ENCODE measurements around the gene LTBP2. TPM values are rescaled to one million over a fixed set of nuclear protein-coding genes. Genes with fewer than 3 reads are reported as not detected.

Gene LTBP2
- polyA plus RNA-seq, 2 of the 4 experiments (the other 2 are of a cell fraction) = 4.9 to 14.4 TPM

- TF ChIP-seq RNF2 (IDR thresholded peaks at IDR 0.05; ENCODE audit: borderline replicate concordance, low read depth) = no peak
Measured at GRCh38 chr14:74563233-74563585, 48.8 kb downstream of the LTBP2 start (continued).

- Histone ChIP-seq H3K4me2 (peak overlapping the region; percentile 59), H3K4me1 (peaks cover 37% of the 10 kb centered on the region), H3K27ac (peak overlapping the region; percentile 50 to 63), H3K4me3 (no peak overlapping the region), H3K9me3 (no peaks in the 10 kb centered on the region)
- ATAC-seq = peak; percentile 37 to 48; a peak in 3 of 6 replicates
- ChIA-PET CTCF (interaction anchor here (1.1 to 2.6 kb wide), 4 partner anchors 7 to 60 kb away, joined by 3 to 9 read pairs (median 3); no protein-coding TSS in a partner anchor), POLR2A (interaction anchor here (1.3 to 1.9 kb wide), 2 partner anchors 9 to 10 kb away, joined by 4 to 17 read pairs; no protein-coding TSS in a partner anchor)
- WGBS (ENCODE audit: missing lambda C conversion rate) = 66% methylated on average over 3 of the region's 3 CpGs
- no peak for FAIRE-seq
- DNase-seq (ENCODE audit: low read depth in 1 of 2, low spot score in 1 of 2) = peak in 1 of 2 experiments; percentile 56
- no peak for TF ChIP-seq MAZ (IDR thresholded peaks at IDR 0.05; ENCODE audit: borderline replicate concordance, low read depth, low read length)
- TF ChIP-seq E2F6 (IDR thresholded peaks at IDR 0.05; ENCODE audit: borderline replicate concordance, low read depth) = no peak
- no peak for TF ChIP-seq ZNF302 (CRISPR knock-in tag; IDR thresholded peaks at IDR 0.05)
- TF ChIP-seq MAFK (IDR thresholded peaks at IDR 0.05; ENCODE audit: partially characterized antibody) = peak; percentile 96
- TF ChIP-seq ATOH8 (CRISPR knock-in tag; IDR thresholded peaks at IDR 0.05; ENCODE audit: low read depth) = no peak
Measured at GRCh38 chr14:74562515-74563232, 49.4 kb downstream of the LTBP2 start.

GRCh38 chr14:74558655-74559054 lies 53.4 kb downstream of the LTBP2 start:
- WGBS (ENCODE audit: missing lambda C conversion rate) = 92% methylated on average over 1 of the region's 1 CpG
- TF ChIP-seq NPAS2 (CRISPR knock-in tag; IDR thresholded peaks at IDR 0.05; ENCODE audit: borderline replicate concordance) (no peak), HOXB13 (CRISPR knock-in tag; IDR thresholded peaks at IDR 0.05; ENCODE audit: low read depth) (no peak), HDAC2 (IDR thresholded peaks at IDR 0.05) (no peak), MAZ (IDR thresholded peaks at IDR 0.05; ENCODE audit: borderline replicate concordance, low read depth, low read length) (no peak), POLR2AphosphoS2 (conservative IDR thresholded peaks at IDR 0.05; ENCODE audit: low read length) (no peak)
- CTCF ChIA-PET = interaction anchor here (0.6 to 2.8 kb wide), 7 partner anchors 8 to 215 kb away, joined by 3 to 8 read pairs (median 3); partner anchors contain the start of gene LTBP2
- FAIRE-seq (no peak), DNase-seq (ENCODE audit: low read depth in 1 of 2, low spot score in 1 of 2) (no peak), ATAC-seq (no peak)
- Histone ChIP-seq H3K27ac (peak overlapping the region in 1 of 2 experiments; percentile 43; a peak in 1 of 6 replicates), H3K4me3 (no peak overlapping the region), H3K4me2 (no peak overlapping the region), H3K4me1 (peaks cover 17% of the 10 kb centered on the region), H3K9me3 (no peaks in the 10 kb centered on the region)
- POLR2A ChIA-PET = no interaction called here

- WGBS (ENCODE audit: missing lambda C conversion rate) = 71% methylated on average over 4 of the region's 5 CpGs
- POLR2A ChIA-PET = no interaction called here
- Histone ChIP-seq H3K27ac (peak overlapping the region in 1 of 2 experiments; percentile 45; a peak in 1 of 6 replicates), H3K9me3 (no peaks in the 10 kb centered on the region), H3K4me3 (no peak overlapping the region), H3K4me1 (peaks cover 7% of the 10 kb centered on the region), H3K4me2 (no peak overlapping the region)
- CTCF ChIA-PET = interaction anchor here (2.8 kb wide), 1 partner anchor 55 kb away, joined by 8 read pairs; no protein-coding TSS in a partner anchor
- FAIRE-seq (no peak), ATAC-seq (no peak; a peak in 1 of 6 replicates), DNase-seq (ENCODE audit: low read depth in 1 of 2, low spot score in 1 of 2) (no peak)
- no peak for TF ChIP-seq KDM5A (IDR thresholded peaks at IDR 0.05)
- no peak for TF ChIP-seq E2F6 (IDR thresholded peaks at IDR 0.05; ENCODE audit: borderline replicate concordance, low read depth)
- no peak for TF ChIP-seq CBX8 (IDR thresholded peaks at IDR 0.05)
- no peak for TF ChIP-seq FOXS1 (CRISPR knock-in tag; IDR thresholded peaks at IDR 0.05)
- no peak for TF ChIP-seq POLR2AphosphoS2 (conservative IDR thresholded peaks at IDR 0.05; ENCODE audit: low read length)
- TF ChIP-seq HEYL (CRISPR knock-in tag; IDR thresholded peaks at IDR 0.05) = no peak
- no peak for TF ChIP-seq NR3C1 (IDR thresholded peaks at IDR 0.05)
- TF ChIP-seq CHD4 (IDR thresholded peaks at IDR 0.05; ENCODE audit: borderline replicate concordance) = no peak
- TF ChIP-seq HOXB13 (CRISPR knock-in tag; IDR thresholded peaks at IDR 0.05; ENCODE audit: low read depth) = no peak
- TF ChIP-seq JUNB (IDR thresholded peaks at IDR 0.05) = no peak
- TF ChIP-seq POLR2A (IDR thresholded peaks at IDR 0.05; ENCODE audit: low read length) = no peak
- no peak for TF ChIP-seq ZFP36 (IDR thresholded peaks at IDR 0.05; ENCODE audit: borderline replicate concordance, partially characterized antibody)
- no peak for TF ChIP-seq HMGXB4 (CRISPR knock-in tag; IDR thresholded peaks at IDR 0.05; ENCODE audit: borderline replicate concordance)
- TF ChIP-seq RCOR1 (IDR thresholded peaks at IDR 0.05; ENCODE audit: low read depth, low read length) = no peak
- TF ChIP-seq PHF8 (IDR thresholded peaks at IDR 0.05; ENCODE audit: borderline replicate concordance, low read depth) = no peak
- TF ChIP-seq MAFK (IDR thresholded peaks at IDR 0.05; ENCODE audit: partially characterized antibody) = no peak
Measured at GRCh38 chr14:74557691-74558090, 54.3 kb downstream of the LTBP2 start.
